GM12875 (cell line): ENCODE data around the gene CHCHD3.
"Not testable (repeated sequence)": the region's sequence is repeated elsewhere in the genome, so short reads cannot be mapped to it uniquely, and the experiment has no call there.

Experiments used
- H3K4me3 ChIP-seq: one replicate; pipeline ENCODE4 v1.5.1; 2011; ENCODE audit warnings: low read depth, low read length, control low read depth
- TF ChIP-seq, protein P1 (sequence below): IDR thresholded peaks from 2 replicates; pipeline ENCODE4 v1.5.1; 2011; ENCODE audit warnings: low read depth, mild to moderate bottlenecking, control low read depth, inconsistent platforms, low read length, moderate library complexity, borderline replicate concordance; ENCODE audit not compliant: insufficient read depth

The CHCHD3 gene

DNA sequence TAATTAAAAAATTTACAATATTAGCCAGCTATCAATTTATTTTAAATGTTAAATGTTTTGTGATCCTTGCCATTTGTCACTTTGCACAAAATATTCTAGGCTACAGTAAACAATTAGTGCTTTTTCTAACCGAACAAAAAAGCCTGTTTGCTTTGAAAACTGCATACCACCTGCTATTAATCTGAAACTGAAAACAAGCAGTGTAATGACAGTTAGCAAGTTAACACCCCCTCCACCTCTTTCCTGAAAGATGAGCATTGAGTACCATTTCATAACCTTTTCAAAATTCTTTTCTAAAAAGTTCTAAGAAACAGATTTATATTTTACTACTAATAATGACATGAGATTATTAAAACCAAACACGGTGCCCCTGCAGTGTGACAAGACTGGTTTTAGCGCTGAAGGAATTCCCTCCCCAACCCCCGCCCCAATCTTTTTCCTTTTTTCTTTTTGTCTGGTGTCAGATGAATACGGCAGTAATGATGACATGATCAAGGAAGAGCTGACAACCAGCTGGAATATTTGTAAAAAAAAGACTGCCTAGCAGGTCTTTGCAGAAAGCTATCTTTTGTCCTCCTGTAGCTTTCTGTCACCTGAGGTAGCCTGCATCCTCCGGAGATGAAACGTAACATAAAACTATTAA lies 175.6 kb downstream of the CHCHD3 start:
- no peak overlapping the region for H3K4me3 ChIP-seq
- TF ChIP-seq, protein P1, sequence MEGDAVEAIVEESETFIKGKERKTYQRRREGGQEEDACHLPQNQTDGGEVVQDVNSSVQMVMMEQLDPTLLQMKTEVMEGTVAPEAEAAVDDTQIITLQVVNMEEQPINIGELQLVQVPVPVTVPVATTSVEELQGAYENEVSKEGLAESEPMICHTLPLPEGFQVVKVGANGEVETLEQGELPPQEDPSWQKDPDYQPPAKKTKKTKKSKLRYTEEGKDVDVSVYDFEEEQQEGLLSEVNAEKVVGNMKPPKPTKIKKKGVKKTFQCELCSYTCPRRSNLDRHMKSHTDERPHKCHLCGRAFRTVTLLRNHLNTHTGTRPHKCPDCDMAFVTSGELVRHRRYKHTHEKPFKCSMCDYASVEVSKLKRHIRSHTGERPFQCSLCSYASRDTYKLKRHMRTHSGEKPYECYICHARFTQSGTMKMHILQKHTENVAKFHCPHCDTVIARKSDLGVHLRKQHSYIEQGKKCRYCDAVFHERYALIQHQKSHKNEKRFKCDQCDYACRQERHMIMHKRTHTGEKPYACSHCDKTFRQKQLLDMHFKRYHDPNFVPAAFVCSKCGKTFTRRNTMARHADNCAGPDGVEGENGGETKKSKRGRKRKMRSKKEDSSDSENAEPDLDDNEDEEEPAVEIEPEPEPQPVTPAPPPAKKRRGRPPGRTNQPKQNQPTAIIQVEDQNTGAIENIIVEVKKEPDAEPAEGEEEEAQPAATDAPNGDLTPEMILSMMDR = no peak

DNA sequence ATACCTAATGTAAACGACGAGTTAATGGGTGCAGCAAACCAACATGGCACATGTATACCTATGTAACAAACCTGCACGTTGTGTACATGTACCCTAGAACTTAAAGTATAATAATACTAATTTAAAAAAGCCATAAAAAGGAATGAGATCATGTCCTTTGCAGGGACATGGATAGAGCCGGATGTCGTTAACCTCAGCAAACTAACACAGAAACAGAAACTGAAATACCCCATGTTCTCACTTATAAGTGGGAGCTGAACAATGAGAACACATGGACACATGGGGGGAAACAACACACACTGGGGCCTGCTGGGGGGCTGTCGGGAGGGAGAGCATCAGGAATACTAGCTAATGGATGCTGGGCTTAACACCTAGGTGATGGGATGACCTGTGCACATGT lies 176.8 kb downstream of the CHCHD3 start:
- H3K4me3 ChIP-seq = not testable (repeated sequence)

DNA sequence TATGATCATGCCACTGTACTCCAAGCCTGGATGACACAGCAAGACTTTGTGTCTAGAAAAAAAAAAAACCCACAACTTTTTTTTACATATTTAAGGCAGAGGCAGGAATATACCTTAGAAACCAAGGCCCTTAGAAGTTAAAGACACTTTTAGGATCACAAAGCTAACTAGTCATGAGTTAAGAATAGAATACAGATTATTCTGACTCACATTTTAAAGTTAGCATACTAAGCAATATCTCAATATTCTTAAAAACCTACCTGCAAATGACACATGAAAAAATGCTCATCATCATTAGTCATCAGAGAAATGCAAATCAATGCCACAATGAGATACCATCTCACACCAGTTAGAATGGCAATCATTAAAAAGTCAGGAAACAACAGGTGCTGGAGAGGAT lies 177.7 kb downstream of the CHCHD3 start:
- no peak overlapping the region for H3K4me3 ChIP-seq
- TF ChIP-seq, protein P1 = no peak

DNA sequence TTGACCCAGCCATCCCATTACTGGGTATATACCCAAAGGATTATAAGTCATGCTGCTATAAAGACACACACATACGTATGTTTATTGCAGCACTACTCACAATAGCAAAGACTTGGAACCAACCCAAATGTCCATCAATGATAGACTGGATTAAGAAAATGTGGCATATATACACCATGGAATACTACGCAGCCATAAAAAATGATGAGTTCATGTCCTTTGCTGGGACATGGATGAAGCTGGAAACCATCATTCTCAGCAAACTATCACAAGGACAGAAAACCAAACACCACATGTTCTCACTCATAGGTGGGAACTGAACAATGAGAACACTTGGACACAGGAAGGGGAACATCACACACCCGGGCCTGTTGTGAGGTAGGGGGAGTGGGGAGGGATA lies 179.6 kb downstream of the CHCHD3 start:
- not testable (repeated sequence) for H3K4me3 ChIP-seq

DNA sequence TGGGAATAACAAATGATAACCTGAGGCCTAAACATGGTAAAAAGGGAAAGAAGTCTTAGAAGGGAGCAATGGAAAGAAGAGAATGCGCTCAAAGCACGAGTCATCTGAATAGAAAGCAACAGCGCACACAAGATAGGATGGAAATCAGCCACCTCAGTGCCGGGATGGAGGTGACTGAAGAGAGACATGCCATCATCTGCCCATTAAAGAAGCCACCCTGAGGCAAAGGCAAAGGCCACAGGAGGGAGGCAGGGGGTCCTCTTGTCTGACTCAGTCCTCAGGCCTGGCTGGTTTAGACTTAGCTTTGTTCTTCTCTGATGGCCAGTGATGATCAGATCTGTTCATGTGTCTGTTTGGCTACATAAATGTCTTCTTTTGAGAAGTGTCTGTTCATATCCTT lies 180.6 kb downstream of the CHCHD3 start:
- no peak overlapping the region for H3K4me3 ChIP-seq
- TF ChIP-seq, protein P1 = no peak

DNA sequence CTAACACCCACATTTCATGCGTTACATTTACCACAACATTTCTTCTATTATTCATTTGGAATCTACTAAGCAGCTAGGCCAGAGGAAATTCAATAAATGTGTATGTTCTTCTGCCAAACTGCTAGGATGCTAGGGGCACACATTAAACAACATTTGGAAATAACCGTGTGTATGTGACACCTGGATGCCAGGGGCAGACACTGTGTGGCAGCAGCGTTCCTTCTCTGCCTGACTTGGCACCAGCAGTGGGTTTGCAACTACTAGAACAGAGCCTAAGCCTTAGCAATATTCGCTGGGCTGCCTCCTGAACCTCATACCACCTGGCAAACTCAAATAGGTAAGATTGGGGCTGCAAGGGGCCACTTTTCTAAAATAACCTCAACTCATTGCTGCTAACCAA lies 182.1 kb downstream of the CHCHD3 start:
- TF ChIP-seq, protein P1 = no peak
- H3K4me3 ChIP-seq = no peak overlapping the region

DNA sequence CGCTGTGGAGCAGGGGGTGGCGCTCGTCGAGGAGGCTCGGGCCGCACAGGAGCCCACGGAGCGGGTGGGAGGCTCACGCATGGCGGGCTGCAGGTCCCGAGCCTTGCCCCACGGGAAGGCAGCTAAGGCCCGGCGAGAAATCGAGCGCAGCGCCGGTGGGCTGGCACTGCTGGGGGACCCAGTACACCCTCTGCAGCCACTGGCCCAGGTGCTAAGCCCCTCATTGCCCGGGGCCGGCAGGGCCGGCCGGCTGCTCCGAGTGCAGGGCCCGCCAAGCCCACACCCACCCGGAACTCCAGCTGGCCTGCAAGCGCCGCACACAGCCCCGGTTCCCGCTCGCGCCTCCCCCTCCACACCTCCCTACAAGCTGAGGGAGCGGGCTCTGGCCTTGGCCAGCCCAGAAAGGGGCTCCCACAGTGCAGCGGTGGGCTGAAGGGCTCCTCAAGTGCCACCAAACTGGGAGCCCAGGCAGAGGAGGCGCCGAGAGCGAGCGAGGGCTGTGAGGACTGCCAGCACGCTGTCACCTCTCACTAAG lies 183.2 kb downstream of the CHCHD3 start:
- H3K4me3 ChIP-seq = not testable (repeated sequence)

DNA sequence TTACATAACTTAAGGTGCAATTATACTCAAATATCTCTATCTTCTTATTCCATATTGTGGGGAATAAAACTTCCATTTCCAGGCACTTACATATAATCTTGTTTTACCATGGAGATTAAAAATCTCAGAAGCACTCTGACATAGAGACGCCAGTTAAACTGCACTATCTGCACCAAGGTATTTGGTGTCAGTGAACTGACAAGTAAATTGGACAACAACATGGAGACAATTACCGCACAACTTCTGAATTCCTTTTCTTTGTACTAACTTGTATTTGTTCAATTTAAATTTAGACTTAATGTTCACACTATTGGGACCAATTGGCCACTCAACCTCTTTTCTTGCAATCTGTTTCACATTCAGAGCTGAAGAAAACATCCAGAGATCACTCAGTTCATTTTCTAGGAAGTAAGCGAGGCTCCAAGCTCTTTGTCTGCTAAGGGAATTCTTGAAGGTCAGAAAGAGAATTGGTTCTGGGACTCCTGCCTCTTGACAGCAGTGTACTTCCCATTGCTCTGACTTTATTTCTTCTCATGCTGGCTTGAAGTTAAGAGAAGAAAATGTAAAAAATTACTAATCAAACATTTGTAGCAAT lies 184.7 kb downstream of the CHCHD3 start:
- no peak overlapping the region for H3K4me3 ChIP-seq
- TF ChIP-seq, protein P1 = no peak

DNA sequence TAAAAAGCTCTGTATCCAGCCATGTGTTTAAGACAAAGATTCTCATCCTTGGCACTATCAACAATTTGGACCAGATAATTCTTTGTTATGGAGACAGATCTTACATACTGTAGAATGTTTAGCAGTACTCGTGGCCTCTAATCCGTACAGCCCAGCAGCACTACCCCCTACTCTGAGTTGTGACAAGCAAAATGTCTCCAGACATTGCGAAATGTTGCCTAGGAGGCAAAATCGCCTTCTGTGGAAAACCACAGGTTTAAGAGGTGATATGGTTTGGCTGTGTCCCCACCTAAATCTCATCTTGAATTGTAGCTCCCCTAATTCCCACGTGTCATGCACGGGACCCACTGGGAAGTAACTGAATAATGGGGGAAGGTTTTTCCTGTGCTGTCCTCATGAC lies 186.7 kb downstream of the CHCHD3 start:
- no peak overlapping the region for H3K4me3 ChIP-seq
- TF ChIP-seq, protein P1 = no peak
